ENCODE measurements around the gene NHS.
A peak's percentile ranks its signal among the peaks of the same experiment; 100 is the strongest.

Gene NHS

DNA sequence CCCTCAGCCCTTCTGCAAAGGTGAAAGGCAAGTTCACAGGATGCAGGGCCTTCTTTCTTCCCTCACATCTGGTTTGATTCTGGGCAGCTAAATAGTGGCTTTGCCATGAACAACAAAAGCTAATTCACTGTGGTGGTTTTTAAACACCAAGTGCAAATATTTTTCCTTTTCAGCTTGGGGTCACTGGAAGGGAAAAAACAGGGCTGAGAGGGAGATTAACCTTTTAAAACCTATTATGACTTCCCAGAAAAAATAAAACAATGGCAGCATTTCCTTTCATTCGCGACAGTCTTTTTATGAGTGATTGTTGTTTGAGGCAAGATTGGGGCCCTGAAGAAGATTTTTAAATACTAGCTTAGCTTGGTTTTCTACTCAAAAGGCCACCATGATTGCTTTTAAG lies 258.5 kb downstream of the NHS start:
- no peak for DNase-seq

DNA sequence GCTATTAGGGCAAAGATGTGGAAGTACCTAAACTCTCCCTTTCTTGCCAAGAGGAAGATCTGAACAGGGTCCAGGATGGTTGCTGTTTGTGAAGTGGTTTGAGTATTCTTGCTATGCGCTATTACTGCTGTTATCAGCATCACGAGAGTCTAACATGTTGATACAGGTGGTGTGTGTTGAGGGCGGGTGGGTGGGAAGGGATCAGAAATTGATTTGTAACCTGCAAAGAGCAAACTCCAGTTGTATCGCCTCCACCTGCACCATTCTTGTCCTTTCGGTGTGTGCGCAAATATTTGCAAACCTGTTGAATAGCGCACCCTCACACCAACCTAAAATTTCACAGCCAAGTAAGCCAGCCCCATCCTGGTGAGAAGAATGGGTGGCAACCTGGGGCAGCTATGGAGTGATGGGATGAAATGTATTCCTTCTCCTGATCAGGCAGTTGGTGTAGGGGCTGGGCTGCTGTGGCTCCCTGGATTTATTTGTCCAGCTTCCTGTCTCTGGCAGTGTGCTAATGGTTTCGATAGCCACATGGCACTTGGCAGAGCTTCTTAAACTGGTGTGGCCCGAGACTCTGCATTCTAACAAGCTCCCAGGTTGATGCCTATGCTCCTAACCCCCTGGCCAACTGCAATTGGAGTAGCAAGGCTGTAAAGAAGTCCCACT lies 259.7 kb downstream of the NHS start:
- DNase-seq: peak; percentile 70

DNA sequence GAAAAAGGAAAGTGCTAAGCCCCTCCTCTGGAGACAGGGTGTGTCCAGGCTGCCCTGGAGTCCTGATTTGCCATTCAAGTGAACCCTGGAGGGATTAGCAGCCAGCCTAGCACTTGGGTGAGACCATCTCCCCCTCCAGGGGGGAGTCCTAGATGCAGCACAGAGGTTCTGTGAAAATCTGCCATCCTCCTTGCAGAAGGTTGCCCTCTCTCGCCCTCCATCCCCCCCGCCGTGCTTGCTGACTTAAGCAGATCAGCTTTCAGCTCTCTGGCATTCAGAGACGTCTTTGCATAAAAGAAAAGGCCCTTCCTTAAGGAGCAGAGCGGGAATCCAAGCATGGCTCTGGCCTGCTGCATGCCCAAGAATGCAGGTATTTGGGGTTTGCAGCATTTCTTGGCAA lies 260.2 kb downstream of the NHS start:
- DNase-seq: peak; percentile 36

DNA sequence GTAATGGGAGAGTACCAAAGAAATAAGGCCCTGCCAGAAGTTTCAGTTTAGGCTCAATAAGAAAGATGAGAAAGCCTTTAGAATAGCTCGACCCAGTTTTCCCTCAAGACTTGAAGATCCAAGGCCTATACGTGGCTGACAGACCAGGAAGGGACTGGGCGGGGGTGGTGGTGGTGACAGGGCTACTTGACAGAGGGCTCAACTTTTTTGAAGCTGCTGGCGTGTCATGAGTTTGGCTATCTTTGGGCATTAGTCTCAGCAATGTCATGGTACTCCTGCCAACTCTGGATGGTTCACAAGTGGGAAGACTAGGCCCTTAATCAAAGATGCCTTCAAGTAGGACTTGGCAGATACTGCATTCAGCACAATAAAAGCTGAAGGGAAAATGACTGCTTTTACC lies 262.2 kb downstream of the NHS start:
- DNase-seq: no peak

DNA sequence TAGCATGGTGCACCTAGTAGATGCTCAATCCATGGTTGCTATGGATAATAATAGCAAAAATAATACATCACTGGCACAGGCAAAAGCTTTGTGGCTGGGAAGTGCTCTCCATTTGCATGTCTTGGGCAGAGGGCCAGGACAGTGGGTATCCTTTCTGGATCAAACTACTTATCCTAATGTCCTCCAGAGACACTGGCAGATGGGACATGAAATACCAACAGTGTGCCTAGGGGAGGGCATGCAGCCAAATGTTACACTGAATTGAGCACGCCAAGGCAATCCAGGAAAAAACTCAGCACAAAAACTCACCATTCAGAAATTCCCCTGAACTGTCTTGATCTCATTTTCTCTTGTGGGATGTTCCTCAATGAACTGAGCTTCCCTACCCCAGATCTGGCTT lies 263.7 kb downstream of the NHS start:
- peak; percentile 36 for DNase-seq

DNA sequence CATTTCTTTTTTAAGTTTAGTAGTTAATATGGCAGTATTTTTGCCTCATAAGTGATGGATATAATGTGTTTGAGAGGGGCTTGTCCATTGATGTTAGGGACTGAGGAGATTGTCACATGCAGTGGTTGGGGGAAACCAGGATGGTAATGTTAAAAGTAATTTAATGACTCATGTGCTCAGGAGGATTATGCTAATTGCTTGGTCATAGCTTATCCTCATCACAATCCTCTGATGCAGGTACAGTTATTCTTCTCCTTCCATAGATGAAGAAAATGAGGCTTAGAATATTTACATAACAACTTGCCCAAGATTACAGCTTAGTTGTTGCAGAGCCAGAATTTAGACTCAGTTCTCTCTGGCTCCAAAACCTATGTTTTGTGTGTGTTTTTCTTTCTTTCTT lies 267.9 kb downstream of the NHS start:
- no peak for DNase-seq

DNA sequence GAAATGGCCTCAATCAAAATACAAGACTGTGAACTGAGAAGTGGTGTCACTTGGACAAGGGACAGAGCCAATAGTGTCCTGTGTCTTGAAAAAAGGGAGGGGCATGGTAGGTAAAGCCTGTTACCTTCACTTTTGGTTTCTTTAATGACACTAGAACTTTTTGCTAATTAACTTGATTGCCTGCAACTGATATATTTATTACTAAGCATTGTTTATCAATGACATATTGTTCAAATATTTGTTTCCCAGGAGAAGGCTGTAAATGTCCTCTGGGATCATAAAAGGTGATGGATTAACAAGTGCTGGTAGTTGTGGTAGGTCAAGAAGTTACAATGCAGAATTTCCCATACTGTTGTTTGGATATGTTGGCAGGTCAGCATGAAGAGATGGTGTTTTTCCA lies 268.5 kb downstream of the NHS start:
- no peak for DNase-seq

DNA sequence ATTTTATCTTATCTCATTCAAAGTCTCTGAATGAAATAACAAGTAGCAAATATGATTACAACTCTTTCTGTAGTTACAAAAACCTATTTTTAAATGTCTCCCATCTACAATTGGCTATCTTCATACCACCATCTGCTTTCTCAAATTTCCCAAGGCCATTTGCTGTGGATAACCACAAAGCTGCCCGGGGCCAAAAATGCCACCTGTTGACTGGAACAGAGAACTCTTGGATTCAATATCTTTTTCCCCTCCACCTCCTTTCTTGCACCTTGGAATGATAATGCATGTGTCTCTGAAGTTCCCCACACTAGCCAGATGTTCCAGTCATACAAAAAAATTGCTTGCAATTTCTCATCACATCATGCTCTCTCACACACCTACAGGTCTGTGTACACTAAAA lies 269.0 kb downstream of the NHS start:
- no peak for DNase-seq

DNA sequence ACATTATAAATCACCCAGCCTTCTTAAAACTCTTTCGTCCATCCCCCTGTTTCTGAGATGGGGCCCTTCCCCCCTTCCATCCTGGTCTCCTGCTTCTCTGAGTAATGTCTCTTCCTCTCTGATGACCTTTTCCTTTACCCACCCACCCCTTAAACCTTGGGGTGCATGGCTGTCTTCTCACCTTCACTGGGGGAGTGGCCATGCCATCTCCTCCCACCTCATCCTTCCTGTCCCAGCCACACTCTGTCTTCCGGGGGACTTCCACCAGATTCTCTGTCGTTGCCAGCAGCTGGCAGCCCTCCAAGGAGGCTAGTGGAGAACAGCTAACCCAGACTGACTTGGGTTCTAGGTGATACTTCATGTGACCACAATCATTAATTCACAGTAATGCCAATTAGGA lies 279.1 kb downstream of the NHS start:
- no peak for DNase-seq

DNA sequence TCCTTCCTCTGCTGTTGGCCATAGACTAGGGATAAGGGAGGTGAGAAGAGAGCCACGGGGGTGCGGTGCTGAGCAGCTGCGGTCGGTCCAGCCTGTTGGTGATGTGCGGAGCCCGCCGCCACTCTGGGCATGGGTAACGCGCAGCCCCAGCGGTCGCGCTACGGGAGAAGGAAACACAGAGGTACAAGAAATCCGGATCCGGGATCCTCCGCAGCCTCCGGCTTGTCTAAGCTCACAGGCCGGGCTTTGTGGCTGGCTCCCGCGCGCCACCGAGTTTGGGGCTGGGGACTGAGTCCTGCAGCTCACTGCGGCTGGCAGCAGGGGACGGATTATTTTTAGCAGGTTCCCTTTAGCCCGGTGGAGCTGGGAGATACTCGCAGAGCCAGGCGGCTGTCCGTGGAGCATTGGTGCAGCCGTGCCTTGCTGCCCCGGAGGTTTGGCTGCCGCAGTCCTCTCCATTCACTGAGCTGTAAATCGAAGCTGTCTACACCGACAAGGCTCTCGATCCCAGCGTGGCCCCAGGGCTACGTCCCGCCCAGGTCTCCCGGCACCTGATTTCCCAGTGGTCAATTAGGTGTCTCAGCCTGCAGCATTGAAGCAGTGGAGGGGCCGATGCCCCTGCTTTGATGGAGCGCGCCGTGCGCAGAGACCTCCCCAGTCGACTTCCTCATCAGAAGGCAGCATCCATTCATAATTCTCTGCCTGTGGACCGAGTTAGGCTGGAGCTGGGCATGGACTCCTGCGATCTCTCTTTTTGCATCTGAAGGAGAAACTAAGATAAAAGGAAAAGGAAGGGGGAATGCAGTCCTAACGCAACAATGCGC lies 280.4 kb downstream of the NHS start:
- no peak for DNase-seq

DNA sequence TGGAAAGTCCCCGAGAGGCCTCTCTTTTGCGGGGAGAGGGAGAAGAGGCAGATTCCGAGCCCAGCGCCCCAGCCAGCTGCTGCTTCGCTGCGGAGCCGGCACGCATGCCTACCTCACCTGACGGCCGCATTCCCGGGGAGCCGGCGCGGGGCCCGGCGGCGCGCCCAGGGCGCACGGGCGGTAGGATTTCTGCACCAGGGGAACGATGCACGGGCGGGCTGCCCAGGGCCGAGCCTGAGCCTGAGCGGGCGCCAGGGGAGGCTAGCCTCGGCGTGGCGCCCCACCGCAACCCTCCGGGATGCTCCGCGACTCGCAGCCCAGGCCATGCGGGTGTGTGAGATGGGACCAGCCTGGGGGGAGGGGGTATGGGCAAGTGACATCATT lies 281.0 kb downstream of the NHS start:
- DNase-seq: no peak

DNA sequence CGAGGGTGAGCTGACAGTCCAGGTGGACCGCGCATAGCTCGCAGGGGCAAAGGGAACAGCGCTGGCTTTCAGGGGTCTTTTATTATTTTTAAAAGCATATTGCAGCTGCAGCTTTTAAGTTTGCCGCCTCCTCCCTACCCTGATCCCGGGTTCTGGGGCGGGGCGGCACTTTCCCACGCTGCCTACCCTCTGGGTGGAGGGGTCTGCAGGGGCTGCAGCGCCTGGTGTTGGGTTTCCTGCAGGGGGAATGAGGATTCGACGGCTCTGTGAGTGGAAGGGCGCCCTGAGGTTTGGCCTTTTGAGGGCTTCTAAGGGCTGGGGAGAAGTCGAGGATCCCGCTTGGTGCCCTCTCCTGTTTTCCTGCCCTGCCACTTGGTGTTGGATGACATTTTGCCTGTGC lies 281.6 kb downstream of the NHS start:
- no peak for DNase-seq

DNA sequence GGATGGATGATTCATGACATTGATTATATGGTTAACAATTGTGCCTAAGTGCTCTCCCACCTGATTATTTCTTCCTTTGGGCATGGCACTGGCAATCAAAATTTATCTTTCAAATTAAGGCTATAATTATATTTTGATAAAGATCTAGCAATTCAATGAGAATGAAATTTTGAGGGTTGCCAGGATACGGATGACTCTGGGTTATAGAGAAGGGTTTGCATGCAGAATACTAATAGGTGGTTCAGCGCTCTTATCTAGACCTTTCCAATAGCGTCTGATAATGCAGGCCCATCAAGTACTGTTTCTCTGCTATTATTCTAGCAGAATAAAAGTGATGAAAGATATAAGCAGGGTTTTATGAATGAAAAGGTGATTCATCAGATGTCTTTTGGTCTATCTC lies 287.4 kb downstream of the NHS start:
- no peak for DNase-seq

DNA sequence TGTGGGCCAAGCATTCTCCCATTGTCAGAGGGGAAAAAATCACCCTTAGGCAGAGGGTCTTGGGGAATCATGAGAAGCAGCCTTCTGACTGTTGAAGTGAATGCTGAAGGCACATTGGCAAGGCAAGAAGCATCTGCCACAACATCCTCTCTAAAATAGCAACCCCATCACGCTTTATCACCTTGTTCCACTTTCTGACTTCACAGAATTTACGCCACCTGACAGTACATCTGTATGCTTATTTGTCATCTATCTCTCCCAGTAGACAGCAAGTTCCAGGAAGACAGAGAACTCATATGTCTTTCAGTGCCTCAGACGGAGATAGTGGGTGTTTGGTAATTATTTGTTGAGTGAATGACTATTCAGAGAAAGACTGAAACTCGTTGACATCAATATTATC lies 293.9 kb downstream of the NHS start:
- no peak for DNase-seq

DNA sequence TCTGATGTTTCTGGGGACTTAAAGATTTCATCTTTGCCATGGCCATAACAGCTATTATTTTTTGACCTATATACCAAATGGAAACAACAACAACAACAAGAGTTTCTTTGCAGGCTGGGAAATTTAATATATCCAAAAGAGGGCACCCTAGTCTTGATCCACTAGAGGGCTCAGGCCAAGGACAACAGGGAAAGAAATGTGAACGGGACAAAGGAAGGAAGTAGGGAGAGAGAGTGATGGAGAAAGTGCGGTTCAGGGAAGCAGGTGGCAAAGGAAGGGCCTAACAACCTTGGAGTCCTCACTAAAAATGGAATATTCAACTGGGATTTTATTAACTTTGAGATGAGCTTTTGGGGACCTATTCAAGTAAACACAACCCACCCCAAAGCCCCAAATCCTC lies 294.5 kb downstream of the NHS start:
- DNase-seq: no peak

DNA sequence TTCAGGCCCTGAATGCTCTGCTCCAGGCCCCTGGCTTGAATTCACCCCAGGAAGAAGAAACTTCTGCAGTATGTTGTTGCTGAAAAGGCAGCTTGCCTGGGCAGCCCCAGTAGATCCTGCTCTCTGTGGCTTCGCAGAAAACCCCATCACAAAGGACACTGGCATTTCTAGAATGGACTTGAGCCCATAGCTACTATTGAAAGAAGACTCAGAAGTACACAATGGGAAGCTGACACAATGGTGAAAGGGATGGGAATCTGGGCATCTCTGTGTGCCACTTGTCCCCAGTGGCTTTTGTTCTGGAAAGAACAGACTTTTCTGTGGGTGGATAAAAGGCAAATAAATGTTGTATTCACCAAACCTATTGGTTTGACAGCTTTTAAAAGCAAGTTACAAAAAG lies 294.9 kb downstream of the NHS start:
- no peak for DNase-seq

DNA sequence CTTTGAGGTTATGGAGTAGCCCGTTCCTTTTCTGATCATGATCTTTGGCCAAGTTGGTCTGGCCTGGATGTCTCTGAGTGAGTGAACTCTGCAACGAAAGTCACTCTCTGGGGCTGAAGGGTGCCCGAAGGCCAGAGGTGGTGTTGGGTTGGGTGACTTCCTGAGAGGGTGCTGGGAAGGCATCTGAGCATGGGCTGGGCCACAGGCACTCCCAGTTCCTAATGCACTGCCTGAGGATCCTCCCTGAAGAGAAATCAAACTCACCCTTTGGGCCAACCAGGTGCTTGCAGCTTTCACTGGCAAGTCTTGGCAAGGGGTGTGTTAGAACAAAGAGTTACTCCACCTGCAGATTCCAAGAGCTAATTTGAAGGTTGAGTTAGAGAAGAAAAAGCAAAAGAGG lies 295.9 kb downstream of the NHS start:
- no peak for DNase-seq

DNA sequence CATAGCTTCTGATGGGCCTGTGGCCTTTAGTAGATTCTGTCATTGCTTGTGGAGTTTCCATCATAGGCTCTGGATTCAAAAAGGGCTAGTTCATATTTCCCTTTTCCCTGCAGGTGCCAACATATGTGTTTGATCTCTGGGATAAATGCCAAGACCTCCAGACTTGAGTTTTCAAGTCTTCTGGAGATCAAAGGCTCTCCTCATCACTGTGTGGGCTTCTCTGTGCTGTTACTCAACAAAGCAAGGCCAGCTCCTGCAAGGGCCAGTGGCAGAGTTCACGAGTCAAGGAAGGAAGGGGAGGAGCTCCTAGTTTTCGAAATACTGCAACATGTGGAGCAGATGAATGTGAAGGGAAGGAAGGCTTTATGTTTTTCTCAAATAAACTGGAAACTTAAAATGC lies 299.6 kb downstream of the NHS start:
- no peak for DNase-seq

DNA sequence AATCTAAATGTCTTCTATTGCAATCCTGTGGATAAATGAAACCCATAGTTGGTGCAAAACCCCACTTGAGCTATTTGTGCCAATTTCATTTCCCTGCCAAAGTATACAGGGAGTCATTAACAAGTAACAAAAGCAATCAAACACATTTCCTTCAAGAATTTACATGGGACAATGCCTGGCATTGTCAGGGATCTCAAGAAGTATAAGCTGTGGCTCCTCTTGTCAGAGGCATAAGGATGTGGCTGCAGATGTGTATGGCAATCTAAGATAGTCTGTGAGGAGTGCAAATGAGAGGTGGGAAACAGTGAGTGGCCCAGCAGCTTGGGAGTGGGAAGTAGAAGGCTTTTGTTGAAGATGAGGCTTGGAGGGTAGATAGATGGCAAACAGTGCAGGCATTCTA lies 304.3 kb downstream of the NHS start:
- no peak for DNase-seq

DNA sequence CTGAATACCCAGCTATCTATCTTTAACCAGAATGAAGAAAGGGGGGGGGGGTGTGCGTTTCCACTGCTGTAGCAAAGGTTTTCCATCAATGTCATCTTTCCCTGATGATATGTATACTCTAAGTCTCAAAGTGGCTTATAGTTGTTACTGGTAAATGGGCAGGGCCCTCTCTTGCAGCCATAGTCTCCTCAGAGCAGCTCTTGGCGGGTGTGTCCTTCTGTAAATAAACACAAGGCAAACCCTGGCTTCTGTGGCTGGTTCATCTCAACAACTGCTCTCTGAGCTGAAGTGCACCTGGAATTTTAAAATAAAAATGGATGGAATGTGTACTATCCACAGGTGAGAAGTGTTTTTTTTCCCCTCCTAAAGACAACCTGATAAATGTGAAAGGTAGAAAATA lies 304.8 kb downstream of the NHS start:
- no peak for DNase-seq

DNA sequence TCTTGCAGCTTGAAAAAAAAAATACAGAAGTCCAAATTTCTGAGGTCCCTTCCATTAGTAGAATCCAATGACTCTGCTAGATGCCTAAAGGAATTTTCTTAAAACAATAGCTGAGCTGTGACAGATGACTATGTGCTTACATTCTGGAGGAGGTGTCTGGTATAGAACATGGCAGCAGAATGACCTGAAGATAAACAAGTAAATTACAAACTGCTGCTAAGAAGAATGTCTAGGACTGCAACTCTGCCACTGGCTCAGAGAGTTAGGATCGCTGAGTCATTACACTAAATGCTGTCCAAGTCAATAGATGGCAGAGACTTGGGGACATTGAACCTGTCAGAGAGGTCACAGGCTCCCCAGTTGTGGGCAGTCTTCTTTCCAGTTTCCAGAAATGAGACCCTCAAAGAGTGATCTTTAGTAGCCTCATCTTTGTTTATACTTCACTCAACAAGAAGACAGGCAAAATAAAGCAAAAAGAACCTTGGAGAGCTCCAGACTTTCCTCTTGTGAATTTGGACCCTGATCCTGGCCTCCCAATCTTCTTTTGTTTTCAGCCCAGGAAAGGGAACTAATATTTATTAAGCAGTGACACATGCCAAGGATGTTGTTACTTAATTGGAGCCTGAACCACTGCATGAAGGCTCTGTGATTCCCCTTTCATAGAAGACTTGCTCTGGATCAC lies 305.9 kb downstream of the NHS start:
- no peak for DNase-seq

DNA sequence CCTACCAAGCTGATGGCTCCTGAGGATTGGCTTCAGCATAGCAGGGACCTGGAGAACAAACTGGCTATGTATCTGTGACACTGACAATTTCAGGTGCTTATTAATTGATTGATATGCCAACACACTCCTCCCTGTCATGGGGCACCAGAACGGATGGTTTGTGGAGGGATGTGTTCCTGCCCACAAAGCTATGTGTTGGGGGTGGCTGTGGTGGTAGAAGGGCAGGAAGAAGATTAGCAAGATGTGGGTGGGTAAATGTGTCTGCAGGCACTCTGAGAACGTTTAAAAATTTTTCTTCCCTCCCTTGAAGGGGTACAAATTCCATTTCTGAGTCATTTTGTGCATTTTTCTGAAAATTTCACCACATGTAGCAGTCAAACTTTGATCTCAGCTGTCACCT lies 307.3 kb downstream of the NHS start:
- no peak for DNase-seq

DNA sequence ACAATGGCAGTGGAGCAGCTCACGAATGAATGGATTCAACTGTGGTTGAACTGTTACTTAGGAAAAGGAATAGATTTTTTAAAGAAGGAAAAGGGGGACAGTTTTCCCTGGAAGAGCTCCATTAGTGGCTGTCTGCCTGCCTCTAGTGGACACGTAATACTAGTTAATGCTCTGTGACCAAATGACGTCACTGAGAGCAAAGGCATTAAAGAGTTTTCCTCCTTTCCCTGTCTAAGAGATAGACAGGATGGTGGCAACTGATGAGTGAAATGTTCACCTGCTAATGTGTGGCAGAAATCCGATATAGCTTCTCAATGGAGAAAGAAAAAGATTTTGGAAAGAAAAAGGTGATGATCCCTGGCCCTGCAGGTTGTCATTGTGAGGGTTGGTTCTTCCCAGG lies 310.0 kb downstream of the NHS start:
- no peak for DNase-seq

DNA sequence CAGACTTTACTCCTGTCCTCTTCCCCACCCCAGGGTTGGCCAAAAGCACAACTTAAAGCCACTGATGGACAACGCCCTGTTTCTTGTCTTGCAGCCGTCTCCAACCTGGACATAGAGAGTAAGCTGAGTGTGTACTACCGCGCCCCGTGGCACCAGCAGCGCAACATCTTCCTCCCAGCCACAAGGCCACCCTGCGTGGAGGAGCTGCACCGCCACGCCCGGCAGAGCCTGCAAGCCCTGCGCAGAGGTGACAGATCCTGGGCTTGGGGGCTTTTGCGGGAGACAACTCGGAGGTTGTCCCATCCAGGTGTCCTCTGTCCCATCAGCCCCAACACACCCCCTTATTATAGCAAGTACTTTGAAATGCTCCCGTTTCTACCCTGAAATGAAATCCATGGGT lies 312.6 kb downstream of the NHS start:
- no peak for DNase-seq

Data from NCI-H2029 (cell line).